ENCODE data around the gene SSNA1. TPM values are rescaled to one million over a fixed set of nuclear protein-coding genes. Genes with fewer than 3 reads are reported as not detected.
A peak's percentile ranks its signal among the peaks of the same experiment; 100 is the strongest.

Gene SSNA1
- total and polyA plus RNA-seq, 5 donors = 43.2 to 86.4 (median 50.1) TPM

DNA sequence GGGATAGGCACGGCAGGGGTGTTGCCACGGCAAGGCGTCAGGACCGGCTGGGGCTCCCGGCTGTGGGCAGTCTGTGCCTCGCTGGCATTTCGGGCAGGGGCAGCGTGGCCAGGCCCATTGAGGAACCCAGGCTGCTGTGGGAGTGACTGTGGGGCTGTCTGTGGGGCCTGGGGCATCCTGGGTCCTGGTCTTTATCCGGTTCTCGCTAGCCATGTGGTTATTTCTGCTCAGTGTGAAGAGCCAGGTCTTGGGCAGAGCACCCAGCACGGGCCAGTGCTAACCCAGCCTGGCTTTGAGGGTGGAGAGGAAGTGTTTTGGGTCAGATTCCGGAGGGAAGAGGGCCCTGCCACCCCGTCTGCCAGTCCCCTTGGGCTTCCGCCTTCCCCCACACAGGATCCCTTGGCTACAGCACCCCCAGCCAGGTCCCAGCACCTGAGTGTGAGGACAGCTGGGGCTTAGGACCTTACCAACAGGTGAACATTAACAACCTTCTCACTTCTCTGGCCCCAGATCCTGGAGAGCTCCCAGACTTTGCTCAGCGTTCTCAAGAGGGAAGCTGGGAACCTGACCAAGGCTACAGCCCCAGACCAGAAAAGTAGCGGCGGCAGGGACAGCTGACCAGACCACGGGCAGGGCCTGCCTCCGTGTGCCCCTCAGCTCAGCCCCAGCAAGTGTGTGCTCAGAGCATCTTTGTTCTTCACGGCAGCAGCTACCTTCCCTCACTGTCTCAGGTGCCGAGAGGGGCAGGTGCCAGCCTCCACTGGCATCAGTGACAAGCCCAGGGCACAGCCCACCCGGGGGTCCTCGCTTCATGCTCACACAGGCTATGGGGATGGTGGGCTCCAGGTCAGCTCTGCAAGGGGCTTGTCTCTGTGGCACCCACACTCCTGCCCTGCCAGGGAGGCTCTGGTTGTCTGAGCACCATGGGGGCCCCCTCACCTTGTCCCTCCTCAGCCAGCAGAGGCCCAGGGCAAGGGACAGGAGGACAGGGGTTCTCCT is 1.1 kb downstream of the SSNA1 start:
- H3K27ac ChIP-seq (ENCODE audit: low read length) = peak overlapping the region; percentile 66
- peak overlapping the region; percentile 71 for H3K4me3 ChIP-seq (ENCODE audit: low read length)
- intact Hi-C loops (cut with DNase I) = no loop called here
- 31% methylated on average over 23 of the region's 23 CpGs for WGBS
- no peaks in the 10 kb centered on the region for H3K27me3 ChIP-seq (ENCODE audit: control insufficient read depth, insufficient read depth)
- peaks cover 12% of the 10 kb centered on the region for H3K4me1 ChIP-seq (ENCODE audit: control insufficient read depth, insufficient read depth, low read length)
- DNase-seq = no peak
- no peaks in the 10 kb centered on the region for H3K9me3 ChIP-seq (ENCODE audit: control insufficient read depth, low read length)
- no peak for ATAC-seq

DNA sequence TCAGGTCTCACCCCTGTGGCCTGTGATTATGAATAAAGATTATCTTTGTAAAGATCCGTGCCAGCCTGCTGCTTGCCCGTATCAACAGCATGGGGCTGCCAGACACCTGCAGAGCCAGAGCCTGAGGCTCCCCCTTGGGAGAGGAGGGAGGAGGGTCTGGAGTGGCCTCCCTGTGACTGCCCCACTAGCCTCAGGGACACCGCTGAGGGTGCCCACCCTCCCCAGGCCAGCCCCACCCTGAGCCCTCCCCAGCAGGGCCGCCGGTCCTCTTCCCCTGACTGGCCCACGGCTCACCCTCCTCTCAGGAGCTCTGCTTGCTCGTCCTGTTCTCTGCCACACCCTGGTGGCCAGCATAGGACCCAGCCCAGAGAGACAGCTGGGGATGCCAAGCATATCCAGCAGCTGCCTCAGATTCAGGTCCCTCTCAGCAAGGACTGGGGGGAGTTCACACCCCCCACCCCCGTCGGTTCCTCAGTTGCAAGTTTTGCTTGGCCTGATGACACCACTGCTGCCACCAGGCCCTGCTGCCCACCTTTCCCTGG is 1.9 kb downstream of the SSNA1 start:
- Histone ChIP-seq H3K4me1 (ENCODE audit: control insufficient read depth, insufficient read depth, low read length) (peaks cover 12% of the 10 kb centered on the region), H3K4me3 (ENCODE audit: low read length) (no peak overlapping the region), H3K27ac (ENCODE audit: low read length) (no peak overlapping the region), H3K27me3 (ENCODE audit: control insufficient read depth, insufficient read depth) (no peaks in the 10 kb centered on the region), H3K9me3 (ENCODE audit: control insufficient read depth, low read length) (no peaks in the 10 kb centered on the region)
- no peak for ATAC-seq
- no peak for DNase-seq
- intact Hi-C loops (cut with DNase I) = no loop called here
- 81% methylated on average over 9 of the region's 9 CpGs for WGBS

DNA sequence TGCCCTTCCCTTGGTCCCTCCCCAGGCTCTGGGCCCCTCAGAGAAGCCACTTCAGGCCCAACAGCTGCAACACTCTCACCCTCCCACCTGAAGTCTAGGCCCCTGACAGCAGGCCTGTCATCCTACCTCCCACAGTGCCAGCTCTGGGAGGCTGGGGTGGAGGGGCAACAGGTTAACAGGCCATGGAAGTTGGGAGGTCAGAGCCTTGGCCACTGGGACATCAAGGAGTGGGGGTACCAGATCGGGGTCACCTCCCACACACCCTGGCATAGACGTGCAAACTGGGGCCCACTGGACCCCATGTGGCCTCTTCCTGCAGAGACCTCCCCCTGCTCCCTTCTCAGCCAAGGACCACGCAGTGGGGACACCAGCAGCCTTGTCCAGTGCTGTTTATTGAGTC is 2.8 kb downstream of the SSNA1 start:
- Histone ChIP-seq H3K4me3 (ENCODE audit: low read length) (no peak overlapping the region), H3K27ac (ENCODE audit: low read length) (no peak overlapping the region), H3K9me3 (ENCODE audit: control insufficient read depth, low read length) (no peaks in the 10 kb centered on the region), H3K27me3 (ENCODE audit: control insufficient read depth, insufficient read depth) (no peaks in the 10 kb centered on the region), H3K4me1 (ENCODE audit: control insufficient read depth, insufficient read depth, low read length) (peaks cover 11% of the 10 kb centered on the region)
- intact Hi-C loops (cut with DNase I) = no loop called here
- 73% methylated on average over 3 of the region's 3 CpGs for WGBS
- DNase-seq (no peak), ATAC-seq (no peak)

DNA sequence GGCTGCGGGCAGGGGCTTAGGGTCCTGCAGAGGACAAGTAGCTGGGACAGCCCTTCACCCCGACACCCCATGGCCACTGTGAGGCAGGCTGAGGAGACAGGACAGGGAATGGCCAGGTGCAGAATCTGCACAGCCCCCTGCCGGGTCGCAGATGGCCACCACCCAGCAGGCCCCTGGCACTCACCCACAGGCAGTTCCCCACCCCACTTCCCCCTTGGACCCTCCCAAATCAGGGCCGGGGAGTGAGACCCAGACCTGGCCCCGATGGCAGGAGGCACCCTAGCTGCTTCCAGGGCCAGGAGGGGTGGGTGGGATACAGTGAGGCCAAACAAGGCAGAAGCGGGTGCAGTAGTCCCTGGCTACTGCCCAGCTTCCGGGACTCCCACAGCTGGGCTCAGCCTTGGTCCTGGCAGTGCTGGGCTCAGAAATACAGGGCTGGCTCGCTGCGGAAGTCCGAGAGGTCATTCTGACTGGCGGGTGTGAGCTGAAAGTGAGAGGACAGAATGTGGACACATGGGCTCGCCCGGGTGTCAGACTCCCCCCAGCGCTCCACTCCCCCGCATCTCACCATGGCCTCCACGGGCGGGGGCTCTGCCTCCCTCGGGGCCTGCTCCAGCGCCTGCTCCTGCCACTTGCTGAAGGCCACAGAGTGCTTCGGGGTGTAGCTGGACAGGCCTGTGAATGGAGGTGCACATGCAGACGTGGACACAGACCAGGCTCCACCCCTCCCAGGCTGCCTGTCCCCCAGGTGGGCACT is 3.4 kb downstream of the SSNA1 start:
- peaks cover 9% of the 10 kb centered on the region for H3K4me1 ChIP-seq (ENCODE audit: control insufficient read depth, insufficient read depth, low read length)
- intact Hi-C loops (cut with DNase I) = no loop called here
- ATAC-seq = no peak

GRCh38 chr9:137192448-137192780 is 3.9 kb downstream of the SSNA1 start:
- no peaks in the 10 kb centered on the region for H3K27me3 ChIP-seq (ENCODE audit: control insufficient read depth, insufficient read depth)
- 76% methylated on average over 10 of the region's 10 CpGs for WGBS
- intact Hi-C loops (cut with DNase I) = no loop called here
- peaks cover 4% of the 10 kb centered on the region for H3K4me1 ChIP-seq (ENCODE audit: control insufficient read depth, insufficient read depth, low read length)
- no peak for DNase-seq
- H3K4me3 ChIP-seq (ENCODE audit: low read length) = no peak overlapping the region
- no peak overlapping the region for H3K27ac ChIP-seq (ENCODE audit: low read length)
- no peaks in the 10 kb centered on the region for H3K9me3 ChIP-seq (ENCODE audit: control insufficient read depth, low read length)
- no peak for ATAC-seq

More for the DNA sequence above, 3.4 kb downstream of the SSNA1 start:
- Histone ChIP-seq H3K27me3 (ENCODE audit: control insufficient read depth, insufficient read depth) (no peaks in the 10 kb centered on the region), H3K9me3 (ENCODE audit: control insufficient read depth, low read length) (no peaks in the 10 kb centered on the region), H3K27ac (ENCODE audit: low read length) (no peak overlapping the region), H3K4me3 (ENCODE audit: low read length) (no peak overlapping the region)
- DNase-seq = no peak
- 82% methylated on average over 22 of the region's 22 CpGs for WGBS

GRCh38 chr9:137192859-137193258 is 4.4 kb downstream of the SSNA1 start:
- no peak for DNase-seq
- no peak for ATAC-seq
- 81% methylated on average over 2 of the region's 2 CpGs for WGBS
- intact Hi-C loops (cut with DNase I) = no loop called here
- peaks cover 4% of the 10 kb centered on the region for H3K4me1 ChIP-seq (ENCODE audit: control insufficient read depth, insufficient read depth, low read length)
- no peaks in the 10 kb centered on the region for H3K27me3 ChIP-seq (ENCODE audit: control insufficient read depth, insufficient read depth)
- H3K9me3 ChIP-seq (ENCODE audit: control insufficient read depth, low read length) = no peaks in the 10 kb centered on the region
- no peak overlapping the region for H3K4me3 ChIP-seq (ENCODE audit: low read length)
- no peak overlapping the region for H3K27ac ChIP-seq (ENCODE audit: low read length)

- intact Hi-C loops (cut with DNase I) = no loop called here
- 90% methylated on average over 14 of the region's 14 CpGs for WGBS
- H3K27me3 ChIP-seq (ENCODE audit: control insufficient read depth, insufficient read depth) = no peaks in the 10 kb centered on the region
- H3K27ac ChIP-seq (ENCODE audit: low read length) = no peak overlapping the region
- no peak for ATAC-seq
- DNase-seq = no peak
- H3K9me3 ChIP-seq (ENCODE audit: control insufficient read depth, low read length) = no peaks in the 10 kb centered on the region
- peaks cover 4% of the 10 kb centered on the region for H3K4me1 ChIP-seq (ENCODE audit: control insufficient read depth, insufficient read depth, low read length)
- no peak overlapping the region for H3K4me3 ChIP-seq (ENCODE audit: low read length)
Observed at GRCh38 chr9:137193771-137194170, 5.3 kb downstream of the SSNA1 start.

- WGBS = 68% methylated on average over 16 of the region's 16 CpGs
- Histone ChIP-seq H3K4me1 (ENCODE audit: control insufficient read depth, insufficient read depth, low read length) (peaks cover 4% of the 10 kb centered on the region), H3K27ac (ENCODE audit: low read length) (no peak overlapping the region), H3K9me3 (ENCODE audit: control insufficient read depth, low read length) (no peaks in the 10 kb centered on the region), H3K4me3 (ENCODE audit: low read length) (no peak overlapping the region), H3K27me3 (ENCODE audit: control insufficient read depth, insufficient read depth) (no peaks in the 10 kb centered on the region)
- no peak for DNase-seq
- no peak for ATAC-seq
- intact Hi-C loops (cut with DNase I) = no loop called here
Observed at GRCh38 chr9:137194388-137194787, 5.9 kb downstream of the SSNA1 start.

GRCh38 chr9:137194909-137195308 is 6.4 kb downstream of the SSNA1 start:
- no peaks in the 10 kb centered on the region for H3K9me3 ChIP-seq (ENCODE audit: control insufficient read depth, low read length)
- H3K4me1 ChIP-seq (ENCODE audit: control insufficient read depth, insufficient read depth, low read length) = no peaks in the 10 kb centered on the region
- no peak overlapping the region for H3K4me3 ChIP-seq (ENCODE audit: low read length)
- DNase-seq (no peak), ATAC-seq (no peak)
- no peaks in the 10 kb centered on the region for H3K27me3 ChIP-seq (ENCODE audit: control insufficient read depth, insufficient read depth)
- intact Hi-C loops (cut with DNase I) = no loop called here
- H3K27ac ChIP-seq (ENCODE audit: low read length) = no peak overlapping the region
- WGBS = 86% methylated on average over 10 of the region's 10 CpGs

DNA sequence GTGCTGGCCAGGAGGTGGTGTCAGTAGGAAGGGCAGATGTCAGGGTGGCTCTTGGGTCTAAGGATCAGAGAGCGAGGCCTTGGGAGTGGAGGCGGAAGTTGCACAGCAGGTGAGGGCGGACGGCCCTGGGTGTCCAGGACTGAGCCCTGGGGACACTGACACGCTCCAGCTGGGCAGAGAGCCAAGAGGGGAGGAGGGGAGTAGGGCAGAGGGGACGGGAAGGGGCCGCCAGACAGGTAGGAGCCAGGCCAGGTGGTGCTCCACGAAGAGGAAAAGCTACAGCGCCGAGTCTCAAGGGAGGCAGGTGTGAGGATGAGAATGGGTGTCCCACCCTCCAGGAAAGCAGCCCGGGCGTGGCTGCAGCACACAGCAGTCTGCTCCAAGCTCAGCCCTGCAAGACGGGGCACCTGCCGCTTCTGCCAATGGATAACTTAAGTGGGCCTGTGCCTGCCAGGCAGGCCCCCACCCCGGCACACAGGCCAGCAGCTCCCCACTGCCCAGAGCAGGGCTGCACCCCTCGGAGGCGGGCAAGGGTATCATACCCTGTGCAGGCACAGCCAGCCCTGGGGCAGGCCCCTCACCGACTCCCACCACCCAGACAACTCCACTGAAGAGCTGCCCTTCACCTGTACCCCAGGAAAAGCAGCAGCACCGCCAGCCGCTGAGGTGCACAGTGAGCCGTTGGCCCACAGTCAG is 7.2 kb downstream of the SSNA1 start:
- Histone ChIP-seq H3K4me3 (ENCODE audit: low read length) (no peak overlapping the region), H3K27me3 (ENCODE audit: control insufficient read depth, insufficient read depth) (no peaks in the 10 kb centered on the region), H3K4me1 (ENCODE audit: control insufficient read depth, insufficient read depth, low read length) (no peaks in the 10 kb centered on the region), H3K27ac (ENCODE audit: low read length) (no peak overlapping the region), H3K9me3 (ENCODE audit: control insufficient read depth, low read length) (no peaks in the 10 kb centered on the region)
- intact Hi-C loops (cut with DNase I) = no loop called here
- 82% methylated on average over 21 of the region's 21 CpGs for WGBS
- ATAC-seq = no peak
- DNase-seq = no peak
